Measurements from ENCODE around the gene CRISPLD2.
"Not testable (repeated sequence)": the region's sequence is repeated elsewhere in the genome, so short reads cannot be mapped to it uniquely, and the experiment has no call there.

CRISPLD2 gene

DNA sequence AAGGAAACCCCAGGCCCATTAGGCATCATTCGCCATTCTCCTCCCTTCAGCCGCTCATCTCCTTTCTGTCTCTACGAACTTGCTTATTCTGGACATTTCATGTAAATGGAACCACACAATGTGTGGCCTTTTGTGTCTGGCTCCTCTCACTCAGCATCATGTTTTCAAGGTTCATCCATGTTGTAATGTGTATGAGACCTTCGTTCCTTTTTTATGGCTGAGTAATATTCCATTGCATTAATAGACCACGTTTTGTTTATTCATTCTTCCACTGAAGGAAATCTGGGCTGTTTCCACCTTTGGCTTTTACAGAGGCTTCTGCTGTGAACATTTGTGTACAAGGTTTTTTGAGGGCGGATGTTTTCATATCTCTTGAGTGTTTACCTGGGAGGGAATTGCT lies 3.2 kb downstream of the CRISPLD2 start:
- no peak overlapping the region for H3K4me3 ChIP-seq (ENCODE audit: low read length)
- no peak for TF ChIP-seq ZNF274 (IDR thresholded peaks at IDR 0.05; ENCODE audit: low read depth, low read length)

DNA sequence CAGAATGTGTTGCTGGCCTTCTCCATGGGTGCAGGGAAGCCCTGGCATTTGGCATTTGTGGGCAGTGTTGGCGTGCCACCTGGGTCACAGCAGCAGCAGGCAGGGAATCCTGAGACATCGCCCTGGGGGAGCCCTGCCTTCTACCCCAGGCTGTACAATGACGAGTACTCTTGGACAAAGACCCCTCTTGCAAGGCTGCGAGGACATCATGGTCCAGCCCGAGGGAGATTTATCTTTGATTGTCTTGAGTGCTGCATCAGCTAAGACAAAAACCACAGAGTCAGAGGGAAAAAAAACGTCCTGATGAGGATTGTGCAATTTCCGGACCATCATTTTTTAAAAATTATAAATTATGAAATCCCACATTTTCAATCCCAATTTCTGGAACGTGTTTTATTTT lies 3.7 kb downstream of the CRISPLD2 start:
- no peak overlapping the region for H3K4me3 ChIP-seq (ENCODE audit: low read length)
- TF ChIP-seq ZNF274 (IDR thresholded peaks at IDR 0.05; ENCODE audit: low read depth, low read length) = no peak

DNA sequence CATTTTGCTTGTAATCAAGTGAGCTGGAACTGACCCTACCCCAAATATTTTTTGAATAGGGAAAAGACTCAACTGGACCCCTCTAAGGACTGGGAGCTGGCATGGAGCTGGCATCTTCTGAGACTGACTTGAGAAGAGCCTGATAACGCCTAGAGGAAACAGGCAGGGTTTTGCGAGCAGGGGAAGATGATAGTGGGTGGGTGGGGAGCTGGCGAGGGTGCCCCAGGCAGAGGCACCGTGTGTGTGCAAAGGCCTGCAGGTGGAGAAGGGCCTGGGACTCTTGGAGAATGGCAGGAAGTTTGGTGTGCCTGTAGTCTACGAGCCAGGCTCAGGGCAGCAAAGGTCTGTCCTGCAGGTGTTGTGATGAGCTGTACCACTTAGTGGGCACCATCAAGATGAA lies 4.1 kb downstream of the CRISPLD2 start:
- TF ChIP-seq ZNF274 (IDR thresholded peaks at IDR 0.05; ENCODE audit: low read depth, low read length) = no peak

DNA sequence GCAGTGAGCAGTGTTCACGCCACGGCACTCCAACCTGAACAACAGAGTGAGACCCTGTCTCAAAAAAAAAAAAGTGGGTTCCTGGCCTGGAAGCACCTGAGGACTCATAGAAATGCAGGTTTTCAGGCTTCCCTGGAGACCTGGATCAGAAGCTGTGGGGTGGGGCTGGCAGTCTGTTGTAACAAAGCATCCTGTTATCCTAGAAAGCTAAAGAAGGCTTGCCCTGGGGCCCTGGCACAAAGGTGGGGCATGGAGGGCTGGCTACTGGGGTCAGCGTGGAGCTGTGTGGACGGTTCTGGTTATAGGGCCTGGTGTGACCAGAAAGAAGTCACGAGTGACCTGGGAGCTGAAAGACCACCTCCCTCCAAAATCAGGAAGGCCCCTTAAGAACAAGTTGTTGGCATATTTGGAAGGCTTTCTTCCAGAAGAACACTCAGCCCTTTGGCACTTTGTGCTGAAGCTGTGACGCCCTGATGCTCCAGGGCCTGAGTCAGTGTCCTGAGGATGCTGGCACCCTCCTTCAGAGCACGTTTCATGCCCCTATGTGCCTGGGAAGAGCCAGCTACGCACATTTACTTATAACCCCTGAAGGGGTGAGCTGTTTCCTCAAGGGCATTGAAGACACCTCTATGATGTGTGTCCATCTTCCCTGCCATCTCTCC lies 6.2 kb downstream of the CRISPLD2 start:
- no peak for TF ChIP-seq ZNF274 (IDR thresholded peaks at IDR 0.05; ENCODE audit: low read depth, low read length)
- H3K4me3 ChIP-seq (ENCODE audit: low read length) = no peak overlapping the region

More for the DNA sequence above, 4.1 kb downstream of the CRISPLD2 start:
- no peak overlapping the region for H3K4me3 ChIP-seq (ENCODE audit: low read length)

DNA sequence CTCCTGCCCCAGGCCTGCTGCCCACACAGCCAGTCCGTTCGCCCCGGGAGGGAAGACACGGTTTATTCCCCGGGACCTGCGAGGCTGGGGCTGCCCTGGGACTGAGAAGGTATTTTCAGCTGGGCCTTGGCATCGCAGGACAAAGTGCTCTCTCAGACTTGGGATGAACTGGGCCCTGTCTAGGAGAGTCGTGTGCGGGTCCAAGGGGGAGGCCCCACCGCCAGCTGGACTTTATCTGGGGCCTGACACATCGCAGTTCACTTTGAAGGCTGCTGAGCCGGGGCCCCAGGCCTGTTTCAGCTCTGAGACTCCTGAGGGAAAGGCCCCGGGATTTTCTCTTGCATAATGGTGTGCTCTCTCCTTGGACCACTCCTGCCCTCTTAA lies 6.8 kb downstream of the CRISPLD2 start:
- no peak overlapping the region for H3K4me3 ChIP-seq (ENCODE audit: low read length)
- no peak for TF ChIP-seq ZNF274 (IDR thresholded peaks at IDR 0.05; ENCODE audit: low read depth, low read length)

DNA sequence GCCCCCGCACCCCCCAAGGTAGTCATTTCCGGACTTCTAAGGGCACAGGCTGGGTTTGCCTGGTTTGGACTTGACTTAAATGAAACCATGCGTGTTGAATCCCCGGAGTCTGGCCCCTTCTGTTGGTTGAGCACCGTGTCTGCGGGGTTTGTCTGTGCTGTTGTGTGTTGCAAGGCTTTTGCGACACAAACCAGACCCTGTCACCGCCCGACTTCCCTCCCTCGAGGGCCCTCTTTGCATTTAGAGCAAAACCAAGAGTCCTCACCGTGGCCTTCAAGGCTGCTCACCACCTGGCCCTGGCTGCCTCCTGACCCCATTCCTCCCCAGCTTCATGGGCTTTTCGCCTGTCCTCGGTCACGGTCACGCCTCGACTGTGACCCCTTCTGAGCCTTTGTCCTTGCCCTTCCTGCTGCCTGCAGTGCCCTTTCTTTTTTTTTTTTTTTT lies 7.4 kb downstream of the CRISPLD2 start:
- no peak overlapping the region for H3K4me3 ChIP-seq (ENCODE audit: low read length)
- TF ChIP-seq ZNF274 (IDR thresholded peaks at IDR 0.05; ENCODE audit: low read depth, low read length) = no peak

DNA sequence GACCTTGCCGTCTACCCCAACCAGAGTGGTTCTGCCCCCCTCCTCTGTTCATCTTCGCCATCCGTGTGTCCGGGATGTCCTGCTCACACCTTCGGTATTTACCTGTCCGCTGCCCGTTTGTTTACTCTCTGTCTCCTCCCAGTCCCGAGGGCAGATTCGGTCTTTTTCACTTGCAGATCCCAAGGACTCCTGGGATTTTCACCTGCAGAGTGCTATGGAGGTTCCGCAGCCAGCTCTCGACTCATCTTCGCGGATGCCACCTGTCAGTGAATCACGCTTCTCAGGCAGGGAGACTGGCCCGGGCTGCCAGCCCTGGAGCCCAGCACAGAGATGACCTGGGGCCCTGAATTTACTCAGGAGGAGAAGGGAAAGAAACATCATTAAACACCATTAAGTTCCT lies 8.1 kb downstream of the CRISPLD2 start:
- no peak for TF ChIP-seq ZNF274 (IDR thresholded peaks at IDR 0.05; ENCODE audit: low read depth, low read length)
- H3K4me3 ChIP-seq (ENCODE audit: low read length) = no peak overlapping the region

DNA sequence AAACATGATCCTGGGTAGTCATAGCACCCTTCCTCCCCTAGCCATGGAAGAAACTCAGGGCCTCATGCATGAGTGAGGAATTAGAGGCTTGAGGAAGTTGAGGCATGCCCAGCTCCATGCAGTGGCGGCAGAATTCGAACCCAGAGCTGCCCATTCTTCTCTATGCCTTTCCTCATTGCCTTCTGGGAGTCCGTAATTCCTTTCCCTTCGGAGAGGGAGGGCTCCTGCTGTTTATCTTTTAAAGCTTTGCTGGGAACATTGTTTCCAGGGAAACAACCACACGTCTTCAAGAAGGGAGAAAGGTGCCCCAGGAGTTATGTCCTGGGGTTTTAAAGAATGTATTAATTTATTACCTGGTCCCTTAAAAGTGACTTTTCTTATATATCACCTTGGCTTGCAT lies 8.5 kb downstream of the CRISPLD2 start:
- no peak for TF ChIP-seq ZNF274 (IDR thresholded peaks at IDR 0.05; ENCODE audit: low read depth, low read length)
- no peak overlapping the region for H3K4me3 ChIP-seq (ENCODE audit: low read length)

DNA sequence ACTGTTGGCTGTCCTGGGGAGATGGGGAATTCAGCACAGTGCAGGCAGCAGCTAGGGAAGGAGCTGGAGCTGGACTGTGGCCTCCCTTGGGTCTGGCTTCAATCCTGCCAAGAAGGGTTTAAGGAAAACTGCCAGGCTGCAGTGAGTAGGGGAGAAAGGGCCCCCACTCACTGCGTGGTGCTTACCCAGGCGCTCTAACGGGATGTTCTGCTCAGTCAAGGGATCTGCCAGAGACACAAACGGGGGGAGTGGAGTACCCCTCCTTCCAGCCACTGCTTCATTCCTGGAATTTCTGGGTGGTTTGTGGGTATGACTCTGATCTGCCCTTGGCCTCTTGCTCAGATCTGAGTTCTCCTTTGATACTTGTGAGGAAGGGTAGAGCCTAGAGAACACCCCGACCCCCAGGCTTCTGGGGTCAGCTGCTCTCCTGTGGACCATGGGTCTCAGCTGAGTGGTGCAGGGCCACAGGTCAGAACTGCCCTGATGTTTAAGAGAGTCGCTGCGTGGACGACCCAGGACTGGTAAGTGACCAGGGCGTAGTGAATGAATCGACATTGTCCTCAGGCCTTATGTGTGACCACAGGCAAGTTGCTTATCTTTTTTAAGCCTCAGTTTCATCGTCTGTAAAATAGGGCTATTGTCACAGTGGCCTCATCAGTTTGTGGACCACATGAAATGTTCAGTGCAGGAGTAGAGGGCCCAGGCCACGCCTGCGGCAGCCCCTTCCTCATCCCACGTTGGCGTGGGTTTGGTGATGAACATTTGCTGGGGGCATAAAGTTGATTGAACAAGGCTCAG lies 9.6 kb downstream of the CRISPLD2 start:
- H3K4me3 ChIP-seq (ENCODE audit: low read length) = no peak overlapping the region
- TF ChIP-seq ZNF274 (IDR thresholded peaks at IDR 0.05; ENCODE audit: low read depth, low read length) = no peak

DNA sequence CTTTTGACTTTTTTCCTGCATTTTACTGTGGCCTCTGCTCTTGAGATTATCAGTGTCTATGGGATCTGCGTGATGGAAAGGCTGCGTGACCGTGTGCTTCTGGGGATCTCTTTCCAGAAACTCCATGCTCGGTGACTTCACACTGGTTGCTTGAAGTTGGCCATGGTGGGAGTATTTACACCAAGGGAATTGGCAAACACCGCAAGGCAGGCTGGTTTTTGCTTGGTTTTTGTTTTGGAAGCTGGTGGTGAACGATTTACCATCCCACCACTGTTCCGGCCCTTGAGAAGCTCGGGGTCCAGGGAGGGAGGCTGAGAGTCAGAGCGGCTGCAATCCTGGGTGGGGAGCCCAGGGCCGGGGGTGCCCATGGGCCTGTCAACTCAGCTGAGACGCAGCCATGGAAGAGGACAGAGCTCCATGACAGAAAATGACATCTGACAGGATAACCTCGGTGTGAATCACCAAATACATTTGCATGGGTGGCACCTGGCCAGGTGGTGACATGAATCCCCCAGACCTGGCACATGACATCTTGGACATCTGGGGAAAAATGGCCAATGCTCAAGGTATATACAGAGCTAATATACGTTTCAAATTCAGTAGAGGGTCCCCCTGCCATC lies 11.1 kb downstream of the CRISPLD2 start:
- TF ChIP-seq ZNF274 (IDR thresholded peaks at IDR 0.05; ENCODE audit: low read depth, low read length) = no peak
- H3K4me3 ChIP-seq (ENCODE audit: low read length) = no peak overlapping the region

DNA sequence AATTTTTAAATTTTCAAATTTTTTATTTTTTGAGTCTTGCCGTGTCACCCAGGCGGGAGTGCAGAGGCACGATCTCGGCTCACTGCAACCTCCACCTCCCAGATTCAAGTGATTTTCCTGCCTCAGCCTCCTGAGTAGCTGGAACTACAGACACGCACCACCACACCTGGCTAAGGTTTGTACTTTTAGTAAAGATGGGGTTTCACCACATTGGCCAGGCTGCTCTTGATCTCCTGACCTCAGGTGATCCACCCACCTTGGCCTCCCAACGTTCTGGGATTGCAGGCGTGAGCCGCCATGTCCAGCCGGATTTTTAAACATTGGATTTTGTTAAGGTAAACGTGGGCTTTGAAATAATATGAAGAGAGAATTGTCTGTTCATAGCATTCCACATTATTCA lies 11.9 kb downstream of the CRISPLD2 start:
- H3K4me3 ChIP-seq (ENCODE audit: low read length) = not testable (repeated sequence)

DNA sequence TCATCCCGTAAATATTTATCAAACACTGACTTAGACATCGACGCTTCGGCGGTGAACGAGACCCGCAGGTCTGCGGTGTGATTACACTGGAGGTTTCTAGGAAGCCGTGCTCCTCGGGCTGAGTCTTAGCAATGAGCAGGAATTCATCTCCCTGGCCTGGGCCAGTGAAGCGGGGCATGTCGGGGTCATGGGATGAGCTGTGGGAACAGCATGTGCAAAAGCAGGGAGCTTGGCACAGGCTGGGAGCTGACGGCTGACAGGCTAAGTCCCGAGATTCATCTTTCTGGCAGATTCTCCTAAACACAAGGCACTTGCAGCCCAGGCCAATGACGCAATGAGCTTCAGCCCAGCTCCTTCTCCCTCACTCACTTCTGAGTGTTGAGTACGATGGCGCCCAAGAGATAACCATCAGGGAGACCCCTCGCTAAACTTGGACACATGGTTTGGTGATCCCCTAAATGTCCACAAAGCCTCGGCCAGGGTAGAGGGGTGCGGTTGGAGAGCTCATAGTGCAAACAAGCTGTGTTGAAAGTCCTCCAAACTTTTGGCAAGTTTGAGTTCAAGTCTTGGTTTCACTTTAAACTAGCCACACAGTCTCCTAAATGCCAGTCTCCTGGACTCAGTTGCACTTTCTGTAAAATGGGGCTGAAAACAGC lies 12.8 kb downstream of the CRISPLD2 start:
- H3K4me3 ChIP-seq (ENCODE audit: low read length) = no peak overlapping the region
- no peak for TF ChIP-seq ZNF274 (IDR thresholded peaks at IDR 0.05; ENCODE audit: low read depth, low read length)

DNA sequence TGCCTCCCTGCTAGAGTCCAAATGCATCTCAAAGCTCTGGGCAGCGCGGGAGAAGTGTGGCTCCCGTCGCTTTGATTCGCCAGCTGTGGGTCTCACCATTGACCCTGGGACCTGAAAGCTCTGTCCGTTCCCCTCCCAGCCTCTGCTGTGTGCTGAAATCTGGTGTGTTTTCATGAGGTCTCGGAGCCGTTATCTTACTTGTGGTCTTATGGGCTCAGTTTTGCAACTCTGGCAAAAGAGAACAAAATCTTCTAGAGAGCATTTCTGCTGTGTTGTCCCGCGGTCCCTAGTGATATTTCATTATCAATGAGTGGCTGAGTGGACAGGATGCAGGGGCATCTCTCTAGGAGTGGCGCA lies 13.3 kb downstream of the CRISPLD2 start:
- no peak for TF ChIP-seq ZNF274 (IDR thresholded peaks at IDR 0.05; ENCODE audit: low read depth, low read length)
- no peak overlapping the region for H3K4me3 ChIP-seq (ENCODE audit: low read length)

DNA sequence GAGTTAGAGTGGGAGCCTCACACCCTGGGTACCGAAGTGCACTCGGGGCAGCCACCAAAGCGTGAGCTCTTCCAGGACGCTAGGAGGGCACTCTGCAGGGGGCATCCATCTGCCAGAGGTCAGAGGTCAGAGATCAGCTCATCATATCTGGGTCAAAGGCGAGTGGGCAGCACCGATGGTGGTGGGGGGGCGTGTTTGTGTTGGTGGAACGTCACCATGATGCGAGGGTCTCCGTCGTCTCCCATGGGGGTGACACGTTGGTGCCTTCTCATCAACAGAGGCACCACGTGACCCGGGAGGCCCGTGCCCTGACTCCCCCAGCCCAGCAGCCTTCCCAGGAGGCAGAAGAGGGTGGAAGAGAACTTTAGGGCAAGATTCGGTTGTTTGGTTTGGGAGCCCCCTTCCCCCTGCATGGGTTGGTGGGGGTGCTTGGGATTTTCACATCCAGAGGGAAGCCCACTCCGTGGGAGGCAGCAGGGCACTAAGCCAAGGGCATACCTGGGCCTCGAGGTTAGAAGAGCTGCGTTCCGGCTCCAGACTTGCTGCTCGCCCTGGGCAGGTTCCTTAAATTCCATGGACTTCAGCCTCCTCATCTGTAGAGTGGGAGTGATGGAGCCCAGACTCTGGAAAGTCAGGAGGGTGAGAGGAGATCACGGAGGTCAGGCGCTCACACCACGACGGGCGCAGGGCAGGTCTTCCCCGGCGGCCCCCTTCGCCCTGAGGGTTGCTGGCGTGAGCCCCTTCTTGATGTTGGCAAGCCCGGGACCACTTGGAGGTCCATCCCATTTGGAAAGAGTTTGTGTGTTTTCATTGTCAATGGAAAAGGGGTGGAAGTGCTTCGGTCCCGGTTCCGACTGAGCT lies 14.0 kb downstream of the CRISPLD2 start:
- no peak overlapping the region for H3K4me3 ChIP-seq (ENCODE audit: low read length)
- TF ChIP-seq ZNF274 (IDR thresholded peaks at IDR 0.05; ENCODE audit: low read depth, low read length) = no peak

Data from GM08714 (cell line).